ENCODE results near the gene AGER.

DNA sequence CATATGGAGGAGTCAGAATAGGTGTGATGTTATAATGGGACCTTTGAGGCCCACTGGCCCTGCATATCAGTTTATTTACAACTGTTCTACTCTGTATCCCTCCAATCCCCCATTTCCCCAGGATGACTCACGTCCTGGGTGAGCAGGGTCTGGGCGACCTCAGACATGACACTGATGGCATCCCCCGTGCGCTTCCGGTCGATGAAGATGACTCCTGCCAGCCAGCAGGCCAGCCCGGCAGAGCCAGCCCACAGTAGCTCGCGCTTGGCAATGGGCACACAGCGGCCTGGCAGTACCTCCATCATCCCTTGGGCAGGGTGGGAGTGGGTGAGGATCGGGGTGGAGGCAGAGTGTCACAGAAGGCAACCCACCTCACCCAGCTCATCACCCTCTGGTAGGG is 13.8 kb downstream of the AGER start:
- no peak for TF ChIP-seq YY1 (IDR thresholded peaks at IDR 0.05; ENCODE audit: low read depth)
- TF ChIP-seq SMC3 (IDR thresholded peaks at IDR 0.05; ENCODE audit: low read depth, low read length): no peak
